Keratinocyte (primary cell): ENCODE results near the gene THOP1. TPM values are rescaled to one million over a fixed set of nuclear protein-coding genes. Genes with fewer than 3 reads are reported as not detected.
A peak's percentile ranks its signal among the peaks of the same experiment; 100 is the strongest.
"Not testable (repeated sequence)": the region's sequence is repeated elsewhere in the genome, so short reads cannot be mapped to it uniquely, and the experiment has no call there.

ENCODE experiments used
- DNase-seq: peaks from one replicate; pipeline ENCODE4 v3.0.0-alpha.2; 2011; ENCODE audit warnings: low read depth, missing footprints, low spot score
- FAIRE-seq: peaks from 2 replicates; lab custom pipeline; 2011; peaks lifted over from hg19 to GRCh38; lab: Jason Lieb, UNC
- H2AFZ ChIP-seq: 2 replicates; pipeline ENCODE4 v1.6.0; 2012; ENCODE audit warnings: low read length, control low read depth, inconsistent platforms; ENCODE audit not compliant: control insufficient read depth
- H3K27ac ChIP-seq: 2 replicates; pipeline ENCODE4 v1.5.1; 2011; ENCODE audit warnings: low read length; ENCODE audit not compliant: control insufficient read depth, insufficient read depth
- H3K27me3 ChIP-seq: 3 replicates; pipeline ENCODE4 v1.6.0; 2011; ENCODE audit warnings: low read length; ENCODE audit not compliant: control insufficient read depth, insufficient read depth; ENCODE audit errors: extremely low read depth
- H3K36me3 ChIP-seq, 2 experiments: 2 replicates in 1 of 2; 3 replicates in 1 of 2; pipeline ENCODE4 v1.5.1; 2011; ENCODE audit warnings: low read length in 2 of 2, mild to moderate bottlenecking in 1 of 2; ENCODE audit not compliant: control insufficient read depth in 2 of 2, insufficient read depth in 2 of 2; ENCODE audit errors: extremely low read depth in 1 of 2
- H3K4me1 ChIP-seq: 3 replicates; pipeline ENCODE4 v1.5.1; 2011; ENCODE audit warnings: low read length; ENCODE audit not compliant: control insufficient read depth, insufficient read depth; ENCODE audit errors: extremely low read depth
- H3K4me2 ChIP-seq: 3 replicates; pipeline ENCODE4 v1.6.0; 2011; ENCODE audit warnings: low read depth, low read length; ENCODE audit not compliant: control insufficient read depth, insufficient read depth; ENCODE audit errors: extremely low read depth
- H3K4me3 ChIP-seq, 3 experiments: fragments of 200-600 bp in 1 of 3; sonication (generic) in 1 of 3; 2 replicates in 2 of 3; 3 replicates in 1 of 3; pipeline ENCODE4 v1.5.1; 2011 to 2016; ENCODE audit warnings: low read length in 3 of 3, mild to moderate bottlenecking in 3 of 3, control low read depth in 2 of 3, inconsistent platforms in 1 of 3, low read depth in 1 of 3, mixed read lengths in 1 of 3, mixed run types in 1 of 3, moderate library complexity in 1 of 3; ENCODE audit not compliant: control insufficient read depth in 2 of 3, insufficient read depth in 2 of 3; ENCODE audit errors: extremely low read depth in 1 of 3
- H3K79me2 ChIP-seq: 2 replicates; pipeline ENCODE4 v1.6.0; 2012; ENCODE audit warnings: low read length; ENCODE audit not compliant: control insufficient read depth, insufficient read depth
- H3K9ac ChIP-seq: 3 replicates; pipeline ENCODE4 v1.6.0; 2011; ENCODE audit warnings: low read length; ENCODE audit not compliant: control insufficient read depth, insufficient read depth; ENCODE audit errors: extremely low read depth
- H3K9me1 ChIP-seq: 3 replicates; pipeline ENCODE4 v1.6.0; 2011; ENCODE audit warnings: low read length; ENCODE audit not compliant: control insufficient read depth, insufficient read depth; ENCODE audit errors: extremely low read depth
- H3K9me3 ChIP-seq: 2 replicates; pipeline ENCODE4 v1.5.1; 2012; ENCODE audit warnings: low read depth, low read length; ENCODE audit not compliant: control insufficient read depth
- H4K20me1 ChIP-seq: 3 replicates; pipeline ENCODE4 v1.6.0; 2011; ENCODE audit warnings: low read length; ENCODE audit not compliant: control insufficient read depth, insufficient read depth; ENCODE audit errors: extremely low read depth
- EZH2 ChIP-seq: IDR thresholded peaks from one replicate; pipeline ENCODE4 v1.6.1; 2012; ENCODE audit warnings: inconsistent platforms, mild to moderate bottlenecking, low read length, moderate library complexity
- dilution Hi-C: fragments of 300-500 bp; cut with MboI; formaldehyde crosslinking; loops from one replicate; pipeline ENCODE4 v1.7.0; 2020; ENCODE audit warnings: low sequenced_read_pairs; ENCODE audit not compliant: extremely low pct_ligation_motif_present
- polyA plus RNA-seq, 5 experiments: library from polyadenylated mRNA; depleted of rRNA in 3 of 5; stranded (reverse) in 3 of 5; stranded (forward) in 1 of 5; unstranded in 1 of 5; fragments of >200 nt; gene quantifications; 1 replicate in 1 of 5; 2 replicates in 3 of 5; 3 replicates in 1 of 5; pipeline versions ENCODE4 v1.2.1 to v1.2.3, GENCODE V29; 2011 to 2012; ENCODE audit warnings: missing spikeins in 2 of 5, low read depth in 1 of 5, low replicate concordance in 1 of 5
- TF ChIP-seq, protein P1 (sequence below), 3 experiments: IDR thresholded peaks in 1 of 3; conservative IDR thresholded peaks in 1 of 3; optimal IDR thresholded peaks in 1 of 3; 2 replicates in 2 of 3; 3 replicates in 1 of 3; pipeline versions ENCODE3 to v1.5.1; 2011; ENCODE audit warnings: low read length in 3 of 3, mild to moderate bottlenecking in 3 of 3, moderate library complexity in 2 of 3, control low read depth in 1 of 3, inconsistent platforms in 1 of 3; ENCODE audit not compliant: insufficient read depth in 2 of 3; ENCODE audit errors: extremely low read depth in 1 of 3

Gene THOP1
- polyA plus RNA-seq, 1 donor (not counting 4 experiments of a cell fraction or from before 2014, with no cell fraction given) = 69.9 TPM

DNA sequence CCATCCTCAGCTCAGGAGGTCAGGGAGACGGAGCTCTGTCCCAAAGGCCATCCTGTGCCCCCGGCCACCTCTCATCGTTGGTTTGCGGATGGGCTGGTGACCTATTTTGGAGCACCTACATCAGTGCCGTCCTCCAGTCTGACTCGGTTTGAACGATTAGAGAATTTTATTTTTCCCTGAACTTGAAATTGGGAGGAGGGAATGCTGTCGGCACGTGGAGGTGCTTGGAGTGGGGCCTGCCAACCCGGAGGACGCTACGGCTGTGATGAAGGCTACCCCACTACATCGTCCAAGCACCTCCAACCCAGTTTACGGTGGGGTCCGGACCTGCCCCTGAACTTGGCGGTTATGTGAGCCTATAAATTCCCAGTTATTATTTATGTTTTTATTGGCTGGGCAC is 31.3 kb downstream of the THOP1 start:
- FAIRE-seq = no peak
- dilution Hi-C loops = no loop called here

DNA sequence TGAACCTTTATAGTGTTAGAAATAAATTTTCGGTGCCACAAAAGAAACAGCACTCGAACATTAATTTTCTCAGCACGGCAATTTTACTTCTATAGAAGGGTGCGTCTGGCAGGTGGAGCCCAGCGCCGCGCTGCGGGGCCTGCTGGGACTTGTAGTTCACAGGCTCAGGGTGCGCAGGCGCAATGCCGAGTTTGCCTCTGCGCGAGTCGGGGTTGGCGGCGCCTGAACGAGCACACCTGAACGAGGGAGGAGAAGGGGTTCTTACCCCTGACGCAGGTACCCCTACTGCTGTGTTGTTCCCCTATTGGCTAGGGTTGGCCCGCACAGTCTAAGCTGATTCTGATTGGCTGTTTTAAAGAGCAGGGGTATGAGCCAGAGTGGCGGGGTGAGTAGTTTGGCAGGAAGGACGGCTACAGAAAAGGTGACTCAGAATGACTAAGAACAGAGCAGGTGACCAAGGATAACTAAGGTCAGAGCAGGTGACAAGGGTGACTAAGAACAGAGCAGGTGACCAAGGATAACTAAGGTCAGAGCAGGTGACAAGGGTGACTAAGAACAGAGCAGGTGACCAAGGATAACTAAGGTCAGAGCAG is 32.0 kb downstream of the THOP1 start:
- H3K27me3 ChIP-seq, dilution Hi-C loops, H3K9me3 ChIP-seq, H3K4me3 ChIP-seq, H3K9ac ChIP-seq, H3K4me2 ChIP-seq, H3K79me2 ChIP-seq, H4K20me1 ChIP-seq, H2AFZ ChIP-seq, H3K9me1 ChIP-seq, FAIRE-seq, H3K27ac ChIP-seq, H3K4me1 ChIP-seq: not testable (repeated sequence)
- DNase-seq = peak; percentile 17
- peaks cover 5 to 10% of the 10 kb centered on the region in 2 experiments for H3K36me3 ChIP-seq

More for the DNA sequence above, 31.3 kb downstream of the THOP1 start:
- peaks cover 4% of the 10 kb centered on the region for H3K79me2 ChIP-seq
- no peaks in the 10 kb centered on the region for H4K20me1 ChIP-seq
- TF ChIP-seq, protein P1, sequence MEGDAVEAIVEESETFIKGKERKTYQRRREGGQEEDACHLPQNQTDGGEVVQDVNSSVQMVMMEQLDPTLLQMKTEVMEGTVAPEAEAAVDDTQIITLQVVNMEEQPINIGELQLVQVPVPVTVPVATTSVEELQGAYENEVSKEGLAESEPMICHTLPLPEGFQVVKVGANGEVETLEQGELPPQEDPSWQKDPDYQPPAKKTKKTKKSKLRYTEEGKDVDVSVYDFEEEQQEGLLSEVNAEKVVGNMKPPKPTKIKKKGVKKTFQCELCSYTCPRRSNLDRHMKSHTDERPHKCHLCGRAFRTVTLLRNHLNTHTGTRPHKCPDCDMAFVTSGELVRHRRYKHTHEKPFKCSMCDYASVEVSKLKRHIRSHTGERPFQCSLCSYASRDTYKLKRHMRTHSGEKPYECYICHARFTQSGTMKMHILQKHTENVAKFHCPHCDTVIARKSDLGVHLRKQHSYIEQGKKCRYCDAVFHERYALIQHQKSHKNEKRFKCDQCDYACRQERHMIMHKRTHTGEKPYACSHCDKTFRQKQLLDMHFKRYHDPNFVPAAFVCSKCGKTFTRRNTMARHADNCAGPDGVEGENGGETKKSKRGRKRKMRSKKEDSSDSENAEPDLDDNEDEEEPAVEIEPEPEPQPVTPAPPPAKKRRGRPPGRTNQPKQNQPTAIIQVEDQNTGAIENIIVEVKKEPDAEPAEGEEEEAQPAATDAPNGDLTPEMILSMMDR (optimal IDR thresholded peaks at IDR 0.05 in 1 of 3, IDR thresholded peaks at IDR 0.05 in 1 of 3, conservative IDR thresholded peaks at IDR 0.05 in 1 of 3; ENCODE audit: extremely low read depth in 1 of 3, insufficient read depth in 2 of 3, low read length in 3 of 3) = no peak
- no peak for TF ChIP-seq EZH2
- no peak overlapping the region for H2AFZ ChIP-seq
- no peaks in the 10 kb centered on the region for H3K9me1 ChIP-seq
- H3K4me1 ChIP-seq = peaks cover 7% of the 10 kb centered on the region
- no peak overlapping the region for H3K9ac ChIP-seq
- H3K9me3 ChIP-seq = no peaks in the 10 kb centered on the region
- H3K4me2 ChIP-seq = no peak overlapping the region
- no peak for DNase-seq
- peaks cover 5 to 10% of the 10 kb centered on the region in 2 experiments for H3K36me3 ChIP-seq
- no peak overlapping the region for H3K4me3 ChIP-seq
- H3K27me3 ChIP-seq = no peaks in the 10 kb centered on the region
- H3K27ac ChIP-seq = no peak overlapping the region
